ENCODE measurements around the gene NEGR1.

GRCh38 chr1:71413441-71414175 lies 868.7 kb downstream of the NEGR1 start:
- TF ChIP-seq CTCF (conservative IDR thresholded peaks at IDR 0.05; ENCODE audit: low read length) (no peak), EZH2phosphoT487 (IDR thresholded peaks at IDR 0.05; ENCODE audit: borderline replicate concordance, low read depth, low read length) (no peak)

All from OCI-LY7 (cell line).